ENCODE results near the gene FAM53A. TPM values are rescaled to one million over a fixed set of nuclear protein-coding genes. Genes with fewer than 3 reads are reported as not detected.

Gene FAM53A
- total and polyA plus RNA-seq, 2 of the 13 experiments (the other 11 are each of a cell fraction or from before 2014, with no cell fraction given): 0.48 to 1.1 TPM

DNA sequence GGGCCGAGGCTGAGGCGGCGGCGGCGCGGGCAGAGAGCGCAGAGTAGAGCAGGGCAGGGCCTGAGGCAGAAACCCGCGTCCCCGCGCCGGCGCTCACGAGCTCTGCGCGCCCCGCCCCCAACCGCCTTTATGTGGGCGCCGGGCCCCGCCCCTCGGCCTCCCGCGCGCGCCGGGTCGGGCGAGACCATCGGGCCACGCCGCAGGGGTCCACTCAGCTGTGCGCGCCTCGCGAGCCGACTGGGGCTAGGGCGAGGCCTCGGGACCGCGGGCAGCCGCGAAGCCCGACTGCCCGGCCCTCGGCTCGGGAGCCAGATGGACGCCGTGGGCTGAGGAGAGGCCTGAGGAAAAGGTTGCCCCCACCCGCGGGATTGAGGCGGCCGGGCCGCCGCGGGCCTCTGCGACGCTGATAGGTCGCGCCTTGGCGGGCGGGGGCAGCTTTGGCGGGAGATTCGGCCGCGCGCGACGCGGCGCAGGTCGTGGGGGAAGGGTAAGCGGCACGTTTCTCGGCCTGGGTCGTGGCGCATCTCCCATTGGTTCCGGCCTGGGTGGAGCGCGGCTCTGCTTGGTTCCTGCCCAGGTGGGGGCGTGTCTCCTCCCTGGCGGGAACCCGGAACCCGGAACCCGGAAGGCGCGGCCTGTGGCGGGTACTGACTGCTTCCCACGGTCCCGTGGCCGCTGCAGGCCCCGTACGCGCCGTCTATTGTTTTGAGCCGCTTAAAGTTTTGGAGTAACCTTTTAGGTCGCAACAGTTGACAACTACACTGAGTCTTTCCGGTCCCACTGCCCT, 28.3 kb upstream of the FAM53A start, which contains the start of gene SLBP (continued):
- TF ChIP-seq ZNF577 (CRISPR knock-in tag; IDR thresholded peaks at IDR 0.05; ENCODE audit: borderline replicate concordance, low read depth) (peak; percentile 89; the same call in 1 of the 2 replicates), KAT7 (CRISPR knock-in tag; IDR thresholded peaks at IDR 0.05; ENCODE audit: borderline replicate concordance) (no peak), ZNF33B (CRISPR knock-in tag; IDR thresholded peaks at IDR 0.05) (peak; percentile 98), ZNF777 (CRISPR knock-in tag; IDR thresholded peaks at IDR 0.05) (peak; percentile 99), PHF21A (CRISPR knock-in tag; IDR thresholded peaks at IDR 0.05) (no peak; the same call in 1 of the 2 replicates), NFKBIZ (CRISPR knock-in tag; IDR thresholded peaks at IDR 0.05) (peak; percentile 92), RFX5 (IDR thresholded peaks at IDR 0.05; ENCODE audit: low read depth, low read length) (peak; percentile 73; the same call in 1 of the 2 replicates), RXRA (CRISPR knock-in tag; IDR thresholded peaks at IDR 0.05) (peak; percentile 89), ZNF746 (CRISPR knock-in tag; IDR thresholded peaks at IDR 0.05) (peak; percentile 88), SP1 (IDR thresholded peaks at IDR 0.05) (no peak), SP1 (CRISPR knock-in tag; IDR thresholded peaks at IDR 0.05) (peak; percentile 74), POGZ (CRISPR knock-in tag; IDR thresholded peaks at IDR 0.05) (0 out of 2 replicates have a peak, but pooled peaks have one; percentile 20), ZNF891 (CRISPR knock-in tag; IDR thresholded peaks at IDR 0.05) (peak; percentile 97), ZFP90 (CRISPR knock-in tag; IDR thresholded peaks at IDR 0.05; ENCODE audit: borderline replicate concordance) (peak; percentile 94), ZNF30 (CRISPR knock-in tag; IDR thresholded peaks at IDR 0.05) (peak; percentile 97), ZNF841 (CRISPR knock-in tag; IDR thresholded peaks at IDR 0.05; ENCODE audit: borderline replicate concordance) (peak; percentile 90), SOX5 (CRISPR knock-in tag; IDR thresholded peaks at IDR 0.05; ENCODE audit: borderline replicate concordance) (peak; percentile 71; the same call in 1 of the 2 replicates), NFKB2 (CRISPR knock-in tag; IDR thresholded peaks at IDR 0.05; ENCODE audit: borderline replicate concordance) (peak; percentile 99), ZNF713 (CRISPR knock-in tag; IDR thresholded peaks at IDR 0.05) (no peak), ZEB1 (IDR thresholded peaks at IDR 0.05; ENCODE audit: insufficient replicate concordance, low read depth) (peak; percentile 47), BHLHE40 (IDR thresholded peaks at IDR 0.05; ENCODE audit: low read length) (peak; percentile 97), ZNF251 (CRISPR knock-in tag; IDR thresholded peaks at IDR 0.05) (peak; percentile 93; the same call in 1 of the 2 replicates), NR2C2 (CRISPR knock-in tag; IDR thresholded peaks at IDR 0.05; ENCODE audit: borderline replicate concordance) (peak; percentile 84), CCAR2 (optimal IDR thresholded peaks at IDR 0.05; ENCODE audit: low read depth, low read length) (no peak)
- TF ChIP-seq, protein P1, sequence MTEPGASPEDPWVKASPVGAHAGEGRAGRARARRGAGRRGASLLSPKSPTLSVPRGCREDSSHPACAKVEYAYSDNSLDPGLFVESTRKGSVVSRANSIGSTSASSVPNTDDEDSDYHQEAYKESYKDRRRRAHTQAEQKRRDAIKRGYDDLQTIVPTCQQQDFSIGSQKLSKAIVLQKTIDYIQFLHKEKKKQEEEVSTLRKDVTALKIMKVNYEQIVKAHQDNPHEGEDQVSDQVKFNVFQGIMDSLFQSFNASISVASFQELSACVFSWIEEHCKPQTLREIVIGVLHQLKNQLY (CRISPR knock-in tag; IDR thresholded peaks at IDR 0.05): peak; percentile 57; the same call in 1 of the 2 replicates
- TF ChIP-seq, protein P2, sequence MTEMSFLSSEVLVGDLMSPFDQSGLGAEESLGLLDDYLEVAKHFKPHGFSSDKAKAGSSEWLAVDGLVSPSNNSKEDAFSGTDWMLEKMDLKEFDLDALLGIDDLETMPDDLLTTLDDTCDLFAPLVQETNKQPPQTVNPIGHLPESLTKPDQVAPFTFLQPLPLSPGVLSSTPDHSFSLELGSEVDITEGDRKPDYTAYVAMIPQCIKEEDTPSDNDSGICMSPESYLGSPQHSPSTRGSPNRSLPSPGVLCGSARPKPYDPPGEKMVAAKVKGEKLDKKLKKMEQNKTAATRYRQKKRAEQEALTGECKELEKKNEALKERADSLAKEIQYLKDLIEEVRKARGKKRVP (CRISPR knock-in tag; IDR thresholded peaks at IDR 0.05): peak in 1 of 2 experiments; percentile 82; a peak in 2 of 4 replicates
- TF ChIP-seq, protein P3, sequence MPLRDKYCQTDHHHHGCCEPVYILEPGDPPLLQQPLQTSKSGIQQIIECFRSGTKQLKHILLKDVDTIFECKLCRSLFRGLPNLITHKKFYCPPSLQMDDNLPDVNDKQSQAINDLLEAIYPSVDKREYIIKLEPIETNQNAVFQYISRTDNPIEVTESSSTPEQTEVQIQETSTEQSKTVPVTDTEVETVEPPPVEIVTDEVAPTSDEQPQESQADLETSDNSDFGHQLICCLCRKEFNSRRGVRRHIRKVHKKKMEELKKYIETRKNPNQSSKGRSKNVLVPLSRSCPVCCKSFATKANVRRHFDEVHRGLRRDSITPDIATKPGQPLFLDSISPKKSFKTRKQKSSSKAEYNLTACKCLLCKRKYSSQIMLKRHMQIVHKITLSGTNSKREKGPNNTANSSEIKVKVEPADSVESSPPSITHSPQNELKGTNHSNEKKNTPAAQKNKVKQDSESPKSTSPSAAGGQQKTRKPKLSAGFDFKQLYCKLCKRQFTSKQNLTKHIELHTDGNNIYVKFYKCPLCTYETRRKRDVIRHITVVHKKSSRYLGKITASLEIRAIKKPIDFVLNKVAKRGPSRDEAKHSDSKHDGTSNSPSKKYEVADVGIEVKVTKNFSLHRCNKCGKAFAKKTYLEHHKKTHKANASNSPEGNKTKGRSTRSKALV (CRISPR knock-in tag; IDR thresholded peaks at IDR 0.05): peak; percentile 81; the same call in 1 of the 2 replicates
- TF ChIP-seq, protein P4, sequence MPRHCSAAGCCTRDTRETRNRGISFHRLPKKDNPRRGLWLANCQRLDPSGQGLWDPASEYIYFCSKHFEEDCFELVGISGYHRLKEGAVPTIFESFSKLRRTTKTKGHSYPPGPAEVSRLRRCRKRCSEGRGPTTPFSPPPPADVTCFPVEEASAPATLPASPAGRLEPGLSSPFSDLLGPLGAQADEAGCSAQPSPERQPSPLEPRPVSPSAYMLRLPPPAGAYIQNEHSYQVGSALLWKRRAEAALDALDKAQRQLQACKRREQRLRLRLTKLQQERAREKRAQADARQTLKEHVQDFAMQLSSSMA (CRISPR knock-in tag; IDR thresholded peaks at IDR 0.05): peak; percentile 95; the same call in 1 of the 2 replicates

Data from HepG2 (cell line).